Progenitor cell of endocrine pancreas (in vitro differentiated cells): ENCODE data around the gene PHKG1. TPM values are rescaled to one million over a fixed set of nuclear protein-coding genes. Genes with fewer than 3 reads are reported as not detected.
A peak's percentile ranks its signal among the peaks of the same experiment; 100 is the strongest.
"Not testable (repeated sequence)": the region's sequence is repeated elsewhere in the genome, so short reads cannot be mapped to it uniquely, and the experiment has no call there.

Experiments
- DNase-seq: peaks from one replicate; pipeline ENCODE4 v3.0.0; 2021; ENCODE audit warnings: low spot score; ENCODE audit not compliant: unreplicated experiment
- H3K27ac Mint-ChIP-seq: 2 replicates; pipeline ENCODE4 v1.8.0; 2021; ENCODE audit warnings: mild to moderate bottlenecking, moderate library complexity, mixed read lengths
- H3K27me3 Mint-ChIP-seq: 2 replicates; pipeline ENCODE4 v1.8.0; 2021; ENCODE audit warnings: mixed read lengths
- H3K36me3 Mint-ChIP-seq: 2 replicates; pipeline ENCODE4 v1.8.0; 2022; ENCODE audit warnings: mixed read lengths; ENCODE audit not compliant: insufficient read depth
- H3K4me1 Mint-ChIP-seq: 2 replicates; pipeline ENCODE4 v1.8.0; 2021; ENCODE audit warnings: low read depth, mixed read lengths
- H3K4me3 Mint-ChIP-seq: 2 replicates; pipeline ENCODE4 v1.8.0; 2021; ENCODE audit warnings: low read depth, mild to moderate bottlenecking, moderate library complexity, mixed read lengths
- H3K9me3 Mint-ChIP-seq: 2 replicates; pipeline ENCODE4 v1.8.0; 2021; ENCODE audit warnings: low read depth, mixed read lengths
- total RNA-seq: library from RNA; stranded (reverse); gene quantifications from 2 replicates; pipeline ENCODE4 v1.2.1, GENCODE V29; 2021
- TF ChIP-seq, protein P1 (sequence below): fragments of 200-600 bp; sonication (generic); IDR thresholded peaks from one replicate; pipeline ENCODE4 v1.5.0; 2021; ENCODE audit warnings: antibody characterized with exemption, mild to moderate bottlenecking; ENCODE audit not compliant: unreplicated experiment

PHKG1 gene
- total RNA-seq, 1 donor from 2014 or later: 1.2 TPM

DNA sequence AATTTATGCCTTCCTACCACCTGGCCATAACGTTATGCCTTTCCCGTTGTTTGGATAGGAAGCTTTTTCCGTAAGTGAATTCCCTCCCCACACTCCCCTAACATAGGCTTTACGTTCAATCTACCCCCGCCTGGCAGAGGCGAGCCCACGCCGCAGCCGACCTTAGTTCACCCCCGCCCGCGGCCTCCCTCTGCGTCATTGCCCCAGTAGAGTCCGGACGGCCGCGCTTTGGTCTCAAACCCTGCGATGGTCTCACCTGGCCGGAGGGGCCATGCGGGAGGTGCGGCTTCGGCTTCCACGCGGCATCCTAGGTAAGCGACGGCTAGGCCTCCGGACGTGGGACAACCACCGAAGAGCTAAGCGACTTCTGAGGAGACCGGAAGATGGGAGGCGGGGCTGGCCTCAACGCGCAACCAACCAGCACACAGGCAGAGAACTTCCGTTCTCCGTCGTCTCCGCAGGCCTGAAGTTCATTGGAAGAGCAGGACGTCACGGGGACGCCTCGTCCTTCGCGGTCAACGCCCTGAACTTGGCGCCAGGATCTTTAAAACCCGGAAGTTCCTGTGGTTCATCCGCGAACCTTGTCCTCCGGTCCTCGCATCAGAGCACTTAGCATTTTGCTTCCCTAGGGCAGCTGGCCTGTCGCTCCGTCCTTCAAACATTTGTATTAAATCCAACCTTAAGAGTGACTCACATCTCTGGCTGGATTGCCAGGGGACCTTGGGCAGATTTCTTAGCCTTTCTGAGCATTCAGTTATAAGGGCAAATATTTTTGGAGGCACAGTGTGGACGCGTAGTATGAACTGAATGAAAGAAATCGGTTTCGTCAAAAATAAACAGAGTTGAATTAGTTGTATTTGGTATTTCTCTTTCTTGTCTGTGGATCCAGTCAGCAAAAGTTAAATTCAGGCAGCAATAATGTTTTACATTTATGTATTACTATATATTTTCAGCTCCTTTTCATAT, 13.6 kb upstream of the PHKG1 start, which contains the start of gene CHCHD2:
CHCHD2 (minus strand) TSS at position 369 of the 966 bp plus-strand sequence; CDS start at position 306, 63 bp downstream.
- Mint-ChIP-seq H3K27ac (peak within 1 kb of the TSS; percentile 97), H3K36me3 (peaks cover 3% of the 10 kb centered on the region)

DNA sequence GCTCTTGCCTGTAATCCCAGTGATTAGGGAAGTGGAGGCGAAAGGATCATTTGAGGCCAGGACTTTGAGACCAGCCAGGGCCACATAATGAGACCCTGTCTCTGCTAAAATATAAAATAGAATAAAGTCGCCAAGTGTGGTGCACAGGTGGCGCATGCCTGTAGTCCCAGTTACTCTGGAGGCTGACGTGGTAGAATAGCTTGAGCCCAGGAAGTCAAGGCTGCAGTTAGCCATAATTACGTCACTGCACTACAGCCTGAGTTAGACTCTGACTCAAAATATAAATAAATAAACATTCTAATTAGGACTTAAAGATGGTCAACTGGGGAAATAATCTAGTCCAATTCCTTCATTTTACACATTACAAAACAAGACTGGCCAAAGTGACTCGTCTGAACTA, 12.8 kb upstream of the PHKG1 start:
- Mint-ChIP-seq H3K27me3 (no peaks in the 10 kb centered on the region), H3K4me3 (peak overlapping the region; percentile 93), H3K9me3 (peaks cover 10% of the 10 kb centered on the region), H3K4me1 (peaks cover 2% of the 10 kb centered on the region), H3K36me3 (peaks cover 7% of the 10 kb centered on the region), H3K27ac (peak overlapping the region; percentile 97)
- DNase-seq: no peak
- TF ChIP-seq, protein P1, sequence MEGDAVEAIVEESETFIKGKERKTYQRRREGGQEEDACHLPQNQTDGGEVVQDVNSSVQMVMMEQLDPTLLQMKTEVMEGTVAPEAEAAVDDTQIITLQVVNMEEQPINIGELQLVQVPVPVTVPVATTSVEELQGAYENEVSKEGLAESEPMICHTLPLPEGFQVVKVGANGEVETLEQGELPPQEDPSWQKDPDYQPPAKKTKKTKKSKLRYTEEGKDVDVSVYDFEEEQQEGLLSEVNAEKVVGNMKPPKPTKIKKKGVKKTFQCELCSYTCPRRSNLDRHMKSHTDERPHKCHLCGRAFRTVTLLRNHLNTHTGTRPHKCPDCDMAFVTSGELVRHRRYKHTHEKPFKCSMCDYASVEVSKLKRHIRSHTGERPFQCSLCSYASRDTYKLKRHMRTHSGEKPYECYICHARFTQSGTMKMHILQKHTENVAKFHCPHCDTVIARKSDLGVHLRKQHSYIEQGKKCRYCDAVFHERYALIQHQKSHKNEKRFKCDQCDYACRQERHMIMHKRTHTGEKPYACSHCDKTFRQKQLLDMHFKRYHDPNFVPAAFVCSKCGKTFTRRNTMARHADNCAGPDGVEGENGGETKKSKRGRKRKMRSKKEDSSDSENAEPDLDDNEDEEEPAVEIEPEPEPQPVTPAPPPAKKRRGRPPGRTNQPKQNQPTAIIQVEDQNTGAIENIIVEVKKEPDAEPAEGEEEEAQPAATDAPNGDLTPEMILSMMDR: no peak

More for the DNA sequence above, 13.6 kb upstream of the PHKG1 start, which contains the start of gene CHCHD2:
- TF ChIP-seq, protein P1: no peak
- no peaks in the 10 kb centered on the region for H3K27me3 Mint-ChIP-seq
- DNase-seq: peak; percentile 59
- H3K4me1 Mint-ChIP-seq: peaks cover 2% of the 10 kb centered on the region
- H3K9me3 Mint-ChIP-seq: peaks cover 13% of the 10 kb centered on the region
- H3K4me3 Mint-ChIP-seq: peak within 1 kb of the TSS; percentile 93

DNA sequence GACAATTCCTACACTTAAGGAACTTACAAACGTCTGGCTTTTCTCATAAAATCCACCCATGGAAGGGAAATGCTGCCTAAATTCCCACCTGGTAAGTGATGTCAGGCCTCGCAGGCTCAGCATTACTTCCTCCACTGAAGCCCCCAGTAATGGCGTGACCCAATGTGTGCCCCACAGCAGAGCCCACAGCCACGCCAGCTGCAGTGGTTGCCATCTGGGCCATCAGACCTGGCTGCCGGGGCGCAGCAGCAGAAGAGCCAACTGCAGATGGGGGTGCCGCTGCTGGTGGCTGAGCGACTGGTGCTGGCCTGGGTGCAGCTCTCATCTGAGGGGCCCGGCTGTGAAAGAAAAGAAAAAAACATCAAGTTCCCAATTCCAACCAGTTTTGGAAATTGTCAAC, 11.4 kb upstream of the PHKG1 start:
- not testable (repeated sequence) for H3K4me3 Mint-ChIP-seq, DNase-seq, H3K27me3 Mint-ChIP-seq, H3K36me3 Mint-ChIP-seq, H3K4me1 Mint-ChIP-seq, H3K27ac Mint-ChIP-seq
- peaks cover 14% of the 10 kb centered on the region for H3K9me3 Mint-ChIP-seq

DNA sequence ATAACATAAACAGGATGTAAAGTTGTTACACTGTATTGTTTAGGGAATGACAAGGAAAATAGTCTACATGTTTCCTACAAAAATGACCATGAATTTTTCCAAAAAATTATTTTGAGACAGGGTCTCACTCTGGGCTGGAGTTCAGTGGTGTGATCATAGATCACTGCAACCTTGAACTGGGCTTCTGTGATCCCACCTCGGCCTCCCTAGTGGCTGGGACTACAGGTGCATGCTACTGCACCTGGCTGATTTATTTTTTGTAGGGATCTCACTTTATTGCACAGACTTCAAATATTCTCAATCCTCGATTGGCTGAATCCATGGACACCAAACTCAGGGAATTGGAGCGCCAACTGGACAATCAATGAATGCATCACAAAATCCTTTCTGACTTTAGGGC, 6.9 kb upstream of the PHKG1 start:
- TF ChIP-seq, protein P1: no peak
- H3K36me3 Mint-ChIP-seq: peaks cover 9% of the 10 kb centered on the region
- no peaks in the 10 kb centered on the region for H3K4me1 Mint-ChIP-seq
- no peak overlapping the region for H3K4me3 Mint-ChIP-seq
- peaks cover 3% of the 10 kb centered on the region for H3K9me3 Mint-ChIP-seq
- no peak for DNase-seq
- no peak overlapping the region for H3K27ac Mint-ChIP-seq
- H3K27me3 Mint-ChIP-seq: no peaks in the 10 kb centered on the region

DNA sequence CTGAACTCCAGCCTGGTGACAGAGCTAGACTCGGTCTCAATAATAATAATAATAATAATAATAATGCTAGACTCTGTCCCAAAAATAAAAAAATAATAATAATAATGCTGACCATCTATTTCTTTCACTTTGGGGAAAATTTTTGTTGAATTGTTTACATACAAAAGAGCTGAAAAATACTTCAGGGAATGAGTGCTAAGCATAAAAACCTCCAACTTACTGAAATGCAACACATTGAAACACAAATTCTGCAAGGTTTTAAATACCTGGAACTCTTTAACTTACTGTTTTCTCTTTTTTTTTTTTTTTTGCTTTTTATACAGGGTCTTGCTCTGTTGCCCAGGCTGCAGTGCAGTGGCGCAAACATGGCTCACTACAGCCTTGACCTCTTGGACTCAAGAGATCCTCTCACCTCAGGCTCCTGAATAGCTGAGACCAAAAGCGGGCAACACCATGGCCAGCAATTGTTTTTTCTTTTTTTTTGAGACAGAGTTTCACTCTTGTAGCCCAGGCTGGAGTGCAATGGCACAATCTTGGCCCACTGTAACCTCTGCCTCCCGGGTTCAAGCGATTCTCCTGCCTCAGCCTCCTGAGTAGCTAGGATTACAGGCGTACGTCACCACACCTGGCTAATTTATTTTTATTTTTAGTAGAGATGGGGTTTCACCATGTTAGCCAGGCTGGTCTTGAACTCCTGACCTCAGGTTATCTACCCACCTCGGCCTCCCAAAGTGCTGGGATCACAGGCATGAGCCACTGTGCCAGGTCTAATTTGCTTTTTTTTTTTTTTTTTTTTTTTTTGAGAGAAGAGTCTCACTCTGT, 5.6 kb upstream of the PHKG1 start:
- H3K27me3 Mint-ChIP-seq, H3K9me3 Mint-ChIP-seq, DNase-seq, H3K36me3 Mint-ChIP-seq, H3K4me1 Mint-ChIP-seq, H3K4me3 Mint-ChIP-seq, H3K27ac Mint-ChIP-seq: not testable (repeated sequence)

DNA sequence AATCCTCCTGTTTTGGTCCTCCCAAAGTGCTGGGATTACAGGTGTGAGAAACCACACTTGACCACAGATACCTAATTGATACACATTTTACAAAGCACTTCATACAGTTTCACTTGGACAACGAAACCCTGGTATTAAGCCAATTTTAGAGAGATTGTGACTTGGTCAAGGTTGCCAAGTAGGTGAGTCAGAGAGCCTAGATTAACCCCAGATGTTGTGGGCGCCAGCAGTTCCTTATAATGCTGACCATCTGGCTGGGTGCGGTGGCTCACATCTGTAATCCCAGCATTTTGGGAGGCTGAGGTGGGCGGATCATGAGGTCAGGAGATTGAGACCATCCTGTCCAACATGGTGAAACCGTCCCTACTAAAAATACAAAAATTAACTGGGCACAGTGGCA, 4.9 kb upstream of the PHKG1 start:
- peaks cover 7% of the 10 kb centered on the region for H3K36me3 Mint-ChIP-seq
- TF ChIP-seq, protein P1: no peak
- H3K27ac Mint-ChIP-seq: no peak overlapping the region
- H3K27me3 Mint-ChIP-seq: no peaks in the 10 kb centered on the region
- no peaks in the 10 kb centered on the region for H3K4me1 Mint-ChIP-seq
- no peak overlapping the region for H3K4me3 Mint-ChIP-seq
- peaks cover 3% of the 10 kb centered on the region for H3K9me3 Mint-ChIP-seq
- no peak for DNase-seq

DNA sequence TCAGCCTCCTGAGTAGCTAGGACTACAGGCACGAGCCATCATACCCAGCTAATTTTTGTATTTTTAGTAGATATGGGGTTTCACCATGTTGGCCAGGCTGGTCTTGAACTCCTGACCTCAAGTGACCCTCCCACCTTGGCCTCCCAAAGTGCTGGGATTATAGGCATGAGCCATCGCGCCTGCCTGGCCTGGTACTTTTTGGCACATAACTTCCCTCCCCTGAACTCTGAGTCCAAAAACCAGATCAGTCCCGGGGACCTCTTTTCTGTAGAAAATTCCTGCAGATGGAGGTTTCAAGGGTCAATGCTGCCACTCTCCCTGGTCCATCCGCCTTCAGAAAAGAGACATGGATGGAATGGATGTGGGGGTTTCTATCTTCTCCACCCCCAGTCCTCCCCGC, 364 bp downstream of the PHKG1 start:
- not testable (repeated sequence) for DNase-seq, H3K4me1 Mint-ChIP-seq, H3K36me3 Mint-ChIP-seq, H3K9me3 Mint-ChIP-seq, H3K4me3 Mint-ChIP-seq, H3K27me3 Mint-ChIP-seq, H3K27ac Mint-ChIP-seq
